OCI-LY7 (cell line): ENCODE data around the gene ASB10. TPM values are rescaled to one million over a fixed set of nuclear protein-coding genes. Genes with fewer than 3 reads are reported as not detected.

Source experiments
- BruUV-seq: library from RNA; stranded (reverse); fragments of 400-500 nt; replicated peaks from 2 replicates; lab custom pipeline; 2021; lab: Mats Ljungman, UMichigan
- CTCF ChIA-PET: fragments of 300-600 bp; sonication (Branson Sonifier 250); formaldehyde crosslinking; loops from one replicate; lab custom pipeline; 2022; ENCODE audit warnings: antibody characterized with exemption; ENCODE audit not compliant: unreplicated experiment; lab: Charles Lee
- POLR2A ChIA-PET: fragments of 300-600 bp; sonication (Branson Sonifier 250); formaldehyde crosslinking; loops from one replicate; lab custom pipeline; 2022; ENCODE audit warnings: antibody characterized with exemption; lab: Charles Lee
- DNase-seq: peaks from one replicate; pipeline ENCODE4 v3.0.0-alpha.2; 2015; ENCODE audit warnings: low spot score
- H2AFZ ChIP-seq: fragments of 200-600 bp; sonication (generic), shearing (Covaris generic); 2 replicates; pipeline ENCODE4 v1.6.1; 2014; ENCODE audit warnings: mild to moderate bottlenecking, antibody characterized with exemption, low read length, moderate library complexity
- H3K27ac ChIP-seq: fragments of 200-600 bp; sonication (generic); 2 replicates; pipeline ENCODE4 v1.5.1; 2014; ENCODE audit warnings: mixed run types, low read depth, mild to moderate bottlenecking, moderate library complexity, low read length, inconsistent platforms; ENCODE audit not compliant: poor library complexity, severe bottlenecking
- H3K36me3 ChIP-seq: fragments of 200-600 bp; sonication (generic); 2 replicates; pipeline ENCODE4 v1.6.1; 2014; ENCODE audit warnings: mild to moderate bottlenecking, antibody characterized with exemption, low read length, moderate library complexity, mixed read lengths; ENCODE audit not compliant: insufficient read depth
- H3K4me1 ChIP-seq: fragments of 200-600 bp; sonication (generic); 2 replicates; pipeline ENCODE4 v1.5.1; 2014; ENCODE audit warnings: mild to moderate bottlenecking, low read length; ENCODE audit not compliant: insufficient read depth, poor library complexity, severe bottlenecking
- H3K4me2 ChIP-seq: fragments of 200-600 bp; sonication (generic); 2 replicates; pipeline ENCODE4 v1.6.1; 2014; ENCODE audit warnings: mild to moderate bottlenecking, low read length
- H3K4me3 ChIP-seq: fragments of 200-600 bp; sonication (generic); 2 replicates; pipeline ENCODE4 v1.5.1; 2014; ENCODE audit warnings: mild to moderate bottlenecking, low read depth, low read length; ENCODE audit not compliant: poor library complexity, severe bottlenecking
- H3K79me2 ChIP-seq: fragments of 200-600 bp; sonication (generic); 2 replicates; pipeline ENCODE4 v1.6.1; 2016; ENCODE audit warnings: low read depth, mild to moderate bottlenecking, low read length, moderate library complexity, mixed read lengths; ENCODE audit not compliant: insufficient read depth
- H3K9me2 ChIP-seq: fragments of 200-600 bp; sonication (generic); 2 replicates; pipeline ENCODE4 v1.6.1; 2016; ENCODE audit warnings: mild to moderate bottlenecking, low read length, mixed read lengths; ENCODE audit not compliant: insufficient read depth
- H3K9me3 ChIP-seq: fragments of 200-600 bp; sonication (generic); 2 replicates; pipeline ENCODE4 v1.6.1; 2014; ENCODE audit warnings: mild to moderate bottlenecking, mixed run types, low read length, mixed read lengths
- H4K20me1 ChIP-seq: fragments of 200-600 bp; sonication (generic); 2 replicates; pipeline ENCODE4 v1.6.1; 2014; ENCODE audit warnings: mild to moderate bottlenecking, antibody characterized with exemption, low read length, moderate library complexity, mixed read lengths; ENCODE audit not compliant: insufficient read depth
- CTCF ChIP-seq: fragments of 200-600 bp; sonication (generic); conservative IDR thresholded peaks from 2 replicates; pipeline ENCODE4 v1.5.1; 2014; ENCODE audit warnings: mild to moderate bottlenecking, antibody characterized with exemption, low read length, moderate library complexity, mixed read lengths
- EZH2phosphoT487 ChIP-seq: fragments of 200-600 bp; sonication (generic); IDR thresholded peaks from 2 replicates; pipeline ENCODE4 v1.6.1; 2018; ENCODE audit warnings: low read depth, borderline replicate concordance, mild to moderate bottlenecking, mixed run types, antibody characterized with exemption, low read length, moderate library complexity, mixed read lengths
- intact Hi-C: fragments of 100-400 bp; cut with micrococcal nuclease; formaldehyde crosslinking; loops from one replicate; pipeline ENCODE4 v1.10.0; 2022; ENCODE audit not compliant: unreplicated experiment
- total RNA-seq, 2 experiments: library from RNA; depleted of rRNA in 1 of 2; stranded (reverse); fragments of >200 nt in 1 of 2; shearing (Covaris generic) in 1 of 2; gene quantifications; 2 replicates each; pipeline ENCODE4 v1.2.3, GENCODE V29; 2014 to 2022

ASB10 gene
- total RNA-seq, 2 experiments from 2014 or later: not detected

- Histone ChIP-seq H2AFZ (no peak overlapping the region), H3K4me3 (peak overlapping the region; percentile 86), H3K36me3 (peaks cover 23% of the 10 kb centered on the region; the same call in 1 of the 2 replicates), H3K9me2 (no peaks in the 10 kb centered on the region), H3K9me3 (no peaks in the 10 kb centered on the region), H4K20me1 (no peaks in the 10 kb centered on the region; the same call in 1 of the 2 replicates), H3K4me1 (peaks cover 20% of the 10 kb centered on the region), H3K79me2 (peaks cover 14% of the 10 kb centered on the region; the same call in 1 of the 2 replicates), H3K27ac (peak overlapping the region; percentile 11), H3K4me2 (peak overlapping the region; percentile 77)
- ChIA-PET CTCF (no interaction called here), POLR2A (interaction anchor here (0.7 to 1.4 kb wide), 2 partner anchors 10 to 121 kb away, joined by 4 to 5 read pairs; no protein-coding TSS in a partner anchor)
- TF ChIP-seq EZH2phosphoT487 (no peak), CTCF (no peak)
- peak; percentile 32 for DNase-seq
- BruUV-seq: no TSS peak
- intact Hi-C loops: loop anchor here (1.0 to 10.0 kb wide), 2 partner anchors 117 to 1608 kb away; no protein-coding TSS in a partner anchor
Observed at GRCh38 chr7:151232917-151233701, 46.1 kb upstream of the ASB10 start.

GRCh38 chr7:151232091-151232916, 45.3 kb upstream of the ASB10 start, which contains the start of gene CHPF2:
Gene CHPF2 (plus strand): TSS chr7:151232483. CDS start chr7:151234012, 1,529 bp downstream.
- H3K4me1 ChIP-seq: peaks cover 24% of the 10 kb centered on the region
- ChIA-PET CTCF (interaction anchor here (0.6 kb wide), 1 partner anchor 158 kb away, joined by 3 read pairs; no protein-coding TSS in a partner anchor), POLR2A (interaction anchor here (0.7 kb wide), 1 partner anchor 122 kb away, joined by 4 read pairs; no protein-coding TSS in a partner anchor)
- H3K27ac ChIP-seq: peak within 1 kb of the TSS; percentile 11
- peaks cover 17% of the 10 kb centered on the region; the same call in 1 of the 2 replicates for H3K36me3 ChIP-seq
- DNase-seq: peak; percentile 90
- no TSS peak for BruUV-seq
- no peaks in the 10 kb centered on the region; the same call in 1 of the 2 replicates for H4K20me1 ChIP-seq
- H3K4me3 ChIP-seq: peak within 1 kb of the TSS; percentile 86
- no peaks in the 10 kb centered on the region for H3K9me3 ChIP-seq
- peak within 1 kb of the TSS; percentile 95 for H3K4me2 ChIP-seq
- intact Hi-C loops: loop anchor here (10.0 kb wide), 1 partner anchor 1608 kb away; no protein-coding TSS in a partner anchor
- no peaks in the 10 kb centered on the region for H3K9me2 ChIP-seq
- peaks cover 14% of the 10 kb centered on the region; the same call in 1 of the 2 replicates for H3K79me2 ChIP-seq
- TF ChIP-seq CTCF (no peak), EZH2phosphoT487 (no peak)
- H2AFZ ChIP-seq: peak within 1 kb of the TSS; percentile 93
